Activated naive CD8-positive, alpha-beta T cell (primary cell): ENCODE data around the gene GPR132.
"Not testable (repeated sequence)": the region's sequence is repeated elsewhere in the genome, so short reads cannot be mapped to it uniquely, and the experiment has no call there.

Experiments
- H3K27ac Mint-ChIP-seq: one replicate; pipeline ENCODE4 v1.8.0; 2021; ENCODE audit warnings: mixed read lengths
- H3K27me3 Mint-ChIP-seq: one replicate; pipeline ENCODE4 v1.8.0; 2021; ENCODE audit warnings: mixed read lengths
- H3K36me3 Mint-ChIP-seq: one replicate; pipeline ENCODE4 v1.8.0; 2021; ENCODE audit warnings: mixed read lengths
- H3K4me1 Mint-ChIP-seq: one replicate; pipeline ENCODE4 v1.8.0; 2021; ENCODE audit warnings: low read depth, mixed read lengths
- H3K4me3 Mint-ChIP-seq: one replicate; pipeline ENCODE4 v1.8.0; 2021; ENCODE audit warnings: mild to moderate bottlenecking, mixed read lengths
- H3K9me3 Mint-ChIP-seq: one replicate; pipeline ENCODE4 v1.8.0; 2021; ENCODE audit warnings: low read depth, mixed read lengths

Gene GPR132

DNA sequence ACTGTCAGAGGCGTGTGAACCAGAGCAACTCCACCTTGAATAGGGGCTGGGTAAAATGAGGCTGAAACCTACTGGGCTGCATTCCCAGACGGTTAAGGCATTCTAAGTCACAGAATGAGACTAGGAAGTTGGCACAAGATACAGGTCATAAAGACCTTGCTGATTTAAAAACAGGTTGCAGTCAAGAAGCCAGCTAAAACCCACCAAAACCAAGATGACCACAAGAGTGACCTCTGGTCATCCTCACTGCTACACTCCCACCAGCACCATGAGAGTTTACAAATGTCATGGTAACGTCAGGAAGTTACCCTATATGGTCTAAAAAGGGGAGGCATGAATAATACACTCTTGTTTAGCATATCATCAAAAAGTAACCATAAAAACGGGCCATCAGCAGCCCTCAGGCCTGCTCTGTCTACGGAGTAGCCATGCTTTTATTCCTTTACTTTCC is 32.8 kb downstream of the GPR132 start:
- H3K27ac Mint-ChIP-seq, H3K27me3 Mint-ChIP-seq, H3K36me3 Mint-ChIP-seq, H3K9me3 Mint-ChIP-seq: not testable (repeated sequence)
- Mint-ChIP-seq H3K4me3 (peak overlapping the region; percentile 93), H3K4me1 (peaks cover 20% of the 10 kb centered on the region)

DNA sequence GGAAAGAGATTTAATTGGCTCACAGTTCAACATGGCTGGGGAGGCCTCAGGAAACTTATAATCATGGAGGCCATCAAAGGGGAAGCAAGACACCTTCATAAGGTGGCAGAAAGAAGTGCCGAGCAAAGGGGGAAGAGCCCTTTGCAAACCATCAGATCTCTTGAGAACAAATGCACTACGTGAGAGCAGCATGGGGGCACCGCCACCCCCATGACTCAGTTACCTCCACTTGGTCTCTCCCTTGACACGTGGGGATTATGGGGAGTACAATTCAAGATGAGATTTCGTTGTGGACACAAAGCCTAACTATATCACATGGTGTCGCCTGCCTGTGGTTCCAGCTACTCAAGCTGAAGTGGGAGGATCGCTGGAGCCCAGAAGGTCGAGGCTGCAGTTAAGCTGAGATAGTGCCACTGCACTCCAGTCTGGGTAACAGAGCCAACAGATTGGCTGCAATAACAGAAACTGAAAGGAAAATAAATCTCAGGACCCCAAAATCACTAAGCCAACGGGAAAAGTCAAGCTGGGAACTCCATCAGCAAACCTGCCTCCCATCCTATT is 34.3 kb downstream of the GPR132 start:
- H3K4me1 Mint-ChIP-seq, result peaks cover 28% of the 10 kb centered on the region
- no peaks in the 10 kb centered on the region for H3K27me3 Mint-ChIP-seq
- no peaks in the 10 kb centered on the region for H3K9me3 Mint-ChIP-seq
- H3K36me3 Mint-ChIP-seq, result peaks cover 4% of the 10 kb centered on the region
- no peak overlapping the region for H3K4me3 Mint-ChIP-seq
- H3K27ac Mint-ChIP-seq, result no peak overlapping the region

DNA sequence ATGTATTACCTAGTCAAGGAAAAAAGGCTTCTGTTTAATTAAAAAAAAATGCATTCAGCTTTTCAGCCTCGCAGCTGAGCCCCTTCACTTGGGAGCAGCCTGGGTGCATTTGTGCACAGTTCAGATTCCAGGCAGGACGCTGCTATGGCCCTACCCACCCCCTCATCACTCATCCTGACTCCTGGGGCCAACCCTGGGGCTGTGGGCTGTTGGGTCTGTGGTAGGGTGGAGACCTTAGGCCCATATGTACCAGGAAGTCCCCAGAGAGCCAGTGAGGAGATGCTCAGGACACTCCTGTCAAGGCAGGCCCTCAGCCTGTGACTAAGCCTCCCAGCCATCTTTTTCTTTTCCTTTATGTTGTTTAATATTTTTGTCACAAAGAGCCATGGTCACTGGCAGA is 35.0 kb downstream of the GPR132 start:
- no peak overlapping the region for H3K27ac Mint-ChIP-seq
- H3K4me3 Mint-ChIP-seq, result no peak overlapping the region
- H3K4me1 Mint-ChIP-seq, result peaks cover 35% of the 10 kb centered on the region
- H3K27me3 Mint-ChIP-seq, result no peaks in the 10 kb centered on the region
- H3K9me3 Mint-ChIP-seq, result no peaks in the 10 kb centered on the region
- H3K36me3 Mint-ChIP-seq, result peaks cover 4% of the 10 kb centered on the region

DNA sequence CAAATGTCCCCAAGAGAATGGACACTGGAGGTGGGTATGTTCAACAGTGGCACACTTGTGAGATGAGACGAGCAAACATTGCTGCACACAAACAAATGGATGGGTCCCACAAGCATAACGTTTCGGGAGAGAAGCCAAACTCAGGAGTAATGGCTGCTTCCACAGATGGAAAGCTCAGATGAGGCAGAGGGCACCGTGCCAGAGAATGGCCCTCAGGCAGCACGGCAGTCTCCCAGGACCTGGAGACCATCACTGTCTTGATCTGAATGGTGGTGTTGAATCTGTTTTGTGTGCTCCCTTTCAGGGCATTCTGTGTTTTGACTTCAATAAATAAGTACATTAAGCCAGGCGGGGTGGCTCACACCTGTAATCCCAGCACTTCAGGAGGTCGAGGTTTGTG is 35.8 kb downstream of the GPR132 start:
- H3K4me3 Mint-ChIP-seq, result no peak overlapping the region
- H3K27me3 Mint-ChIP-seq, result no peaks in the 10 kb centered on the region
- peaks cover 40% of the 10 kb centered on the region for H3K4me1 Mint-ChIP-seq
- peaks cover 4% of the 10 kb centered on the region for H3K36me3 Mint-ChIP-seq
- no peak overlapping the region for H3K27ac Mint-ChIP-seq
- no peaks in the 10 kb centered on the region for H3K9me3 Mint-ChIP-seq

DNA sequence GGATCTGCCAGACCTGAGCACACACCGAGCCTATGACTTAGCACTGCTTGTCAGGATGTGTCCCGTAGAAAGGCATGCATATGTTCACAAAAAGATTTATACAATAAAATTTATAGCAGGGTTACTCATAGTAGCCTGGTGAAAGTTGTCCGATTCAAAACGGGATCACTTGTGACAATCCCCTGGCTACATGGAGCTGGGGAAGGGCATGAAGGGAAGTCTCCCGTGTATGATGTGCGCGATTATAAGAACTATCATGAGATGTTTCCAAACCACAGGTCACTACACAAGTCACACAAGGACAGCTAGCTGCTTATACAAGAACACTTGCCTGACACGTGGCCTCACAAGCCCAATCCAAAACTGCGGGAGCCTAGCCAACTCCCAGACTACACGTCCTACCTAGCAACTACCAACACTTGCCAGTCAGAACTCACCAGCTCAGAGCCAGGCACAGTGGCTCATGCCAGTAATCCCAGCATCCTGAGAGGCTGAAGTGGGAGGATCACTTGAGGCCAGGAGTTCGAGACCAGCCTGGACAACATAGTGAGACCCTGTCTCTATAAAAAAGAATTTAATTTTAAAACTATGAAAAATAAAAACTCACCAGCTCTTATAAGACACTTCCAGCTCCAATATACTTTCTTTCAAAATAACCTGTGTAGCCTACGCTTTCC is 36.8 kb downstream of the GPR132 start:
- H3K4me3 Mint-ChIP-seq, result no peak overlapping the region

DNA sequence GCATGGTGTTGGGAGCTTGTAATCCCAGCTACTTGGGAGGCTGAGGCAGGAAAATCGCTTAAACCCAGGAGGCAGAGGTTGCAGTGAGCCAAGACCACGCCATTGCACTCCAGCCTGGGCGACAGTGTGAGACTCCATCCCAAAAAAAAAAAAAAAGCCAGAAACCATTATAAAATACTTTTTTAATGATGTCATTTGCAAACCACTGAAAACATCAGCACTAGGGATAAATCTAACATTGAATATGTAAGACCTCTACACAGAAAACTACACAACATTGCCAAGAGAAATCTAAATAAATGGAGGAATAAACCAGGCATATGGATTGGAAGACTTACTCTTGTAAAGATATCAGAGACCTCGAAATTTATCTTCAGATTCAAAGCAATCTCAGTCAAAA is 37.5 kb downstream of the GPR132 start:
- not testable (repeated sequence) for H3K9me3 Mint-ChIP-seq, H3K36me3 Mint-ChIP-seq, H3K27ac Mint-ChIP-seq, H3K4me3 Mint-ChIP-seq, H3K27me3 Mint-ChIP-seq
- peaks cover 41% of the 10 kb centered on the region for H3K4me1 Mint-ChIP-seq

More for the DNA sequence above, 36.8 kb downstream of the GPR132 start:
- Mint-ChIP-seq H3K4me1 (peaks cover 40% of the 10 kb centered on the region), H3K36me3 (peaks cover 4% of the 10 kb centered on the region), H3K27ac (no peak overlapping the region), H3K27me3 (no peaks in the 10 kb centered on the region), H3K9me3 (no peaks in the 10 kb centered on the region)

DNA sequence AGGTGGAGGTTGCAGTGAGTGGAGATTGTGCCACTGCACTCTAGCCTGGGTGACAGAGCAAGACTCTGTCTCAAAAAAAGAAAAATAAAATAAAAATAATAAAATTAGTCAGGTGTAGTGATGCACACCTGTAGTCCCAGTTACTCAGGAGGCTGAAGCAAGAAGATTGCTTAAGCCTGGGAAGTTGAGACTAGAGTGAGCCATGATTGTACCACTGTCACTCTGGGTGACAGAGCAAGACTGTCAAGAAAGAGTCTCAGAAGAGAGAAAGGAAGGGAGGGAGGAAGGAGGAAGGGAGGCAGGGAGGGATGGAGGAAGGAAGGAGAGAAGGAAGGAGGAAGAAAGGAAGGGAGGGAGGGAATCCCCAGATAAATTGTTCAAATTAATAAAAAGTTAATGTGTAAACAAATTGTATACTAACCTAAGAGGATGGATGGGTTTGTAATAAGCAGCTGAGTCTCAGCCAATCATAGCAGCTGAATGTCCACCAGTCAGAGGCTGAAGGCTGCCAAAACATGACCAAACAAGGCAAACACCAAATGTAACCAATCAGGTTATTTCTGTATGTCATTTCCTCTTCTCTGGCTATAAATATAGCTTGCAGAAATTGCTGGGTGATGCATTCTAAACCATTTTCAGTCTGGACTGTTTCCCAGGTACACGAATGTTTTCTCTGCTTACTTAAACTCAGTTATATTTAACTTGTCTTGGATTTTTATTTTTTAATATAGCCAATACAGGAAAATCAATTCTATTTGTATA is 38.2 kb downstream of the GPR132 start:
- H3K4me3 Mint-ChIP-seq, result no peak overlapping the region
- peaks cover 41% of the 10 kb centered on the region for H3K4me1 Mint-ChIP-seq
- peak overlapping the region; percentile 74 for H3K27ac Mint-ChIP-seq
- no peaks in the 10 kb centered on the region for H3K9me3 Mint-ChIP-seq
- H3K27me3 Mint-ChIP-seq, result no peaks in the 10 kb centered on the region
- H3K36me3 Mint-ChIP-seq, result peaks cover 5% of the 10 kb centered on the region

DNA sequence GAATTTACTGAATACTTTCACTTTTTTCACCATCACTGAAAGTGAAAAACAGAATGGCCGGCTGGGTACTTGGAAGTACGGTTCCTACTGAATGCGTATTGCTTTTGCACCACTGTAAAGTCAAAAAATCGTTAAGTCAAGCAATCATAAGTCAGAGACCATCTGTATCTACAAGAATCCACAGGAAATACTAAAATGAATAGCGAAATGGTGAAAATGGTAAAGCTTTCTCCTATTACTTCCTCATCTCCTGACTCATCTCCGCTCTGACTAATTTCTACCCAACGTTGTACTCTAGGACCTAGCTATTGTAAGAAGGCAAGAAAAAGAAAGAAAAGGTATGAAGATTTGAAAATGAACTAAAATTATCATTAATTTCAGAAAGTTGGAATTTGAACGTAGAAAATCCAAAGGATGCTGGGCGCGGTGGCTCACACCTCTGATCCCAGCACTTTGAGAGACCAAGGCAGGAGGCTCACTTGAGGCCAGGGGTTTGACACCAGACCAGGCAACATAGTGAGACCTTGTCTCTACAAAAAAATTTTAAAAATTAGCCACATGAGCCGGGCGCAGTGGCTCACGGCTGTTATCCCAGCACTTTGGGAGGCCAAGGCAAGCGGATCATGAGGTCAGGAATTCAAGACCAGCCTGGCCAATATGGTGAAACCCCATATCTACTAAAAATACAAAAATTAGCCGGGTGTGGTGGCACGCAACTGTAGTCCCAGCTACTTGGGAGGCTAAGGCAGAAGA is 39.0 kb downstream of the GPR132 start:
- H3K4me3 Mint-ChIP-seq, result peak overlapping the region; percentile 23

DNA sequence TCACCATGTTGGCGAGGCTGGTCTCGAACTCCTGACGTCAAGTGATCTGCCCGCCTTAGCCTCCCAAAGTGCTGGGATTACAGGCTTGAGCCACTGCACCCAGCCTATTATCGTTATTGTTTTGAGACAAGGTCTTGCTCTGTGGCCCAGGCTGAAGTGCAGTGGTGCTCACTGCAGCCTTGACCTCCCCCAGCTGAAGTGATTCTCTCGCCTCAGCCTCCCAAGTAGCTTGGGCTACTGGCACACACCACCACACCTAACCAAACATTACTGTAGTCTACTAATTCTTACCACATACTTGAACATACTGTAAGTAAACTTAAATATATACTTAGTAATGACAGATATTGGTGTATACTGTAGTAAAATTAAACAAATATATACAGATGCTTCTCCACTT is 39.8 kb downstream of the GPR132 start:
- H3K27ac Mint-ChIP-seq, result peak overlapping the region; percentile 74
- no peaks in the 10 kb centered on the region for H3K27me3 Mint-ChIP-seq
- no peak overlapping the region for H3K4me3 Mint-ChIP-seq
- peaks cover 8% of the 10 kb centered on the region for H3K36me3 Mint-ChIP-seq
- peaks cover 46% of the 10 kb centered on the region for H3K4me1 Mint-ChIP-seq
- H3K9me3 Mint-ChIP-seq, result no peaks in the 10 kb centered on the region

More for the DNA sequence above, 39.0 kb downstream of the GPR132 start:
- H3K9me3 Mint-ChIP-seq, result no peaks in the 10 kb centered on the region
- H3K27ac Mint-ChIP-seq, result peak overlapping the region; percentile 74
- H3K36me3 Mint-ChIP-seq, result peaks cover 8% of the 10 kb centered on the region
- peaks cover 46% of the 10 kb centered on the region for H3K4me1 Mint-ChIP-seq
- no peaks in the 10 kb centered on the region for H3K27me3 Mint-ChIP-seq

DNA sequence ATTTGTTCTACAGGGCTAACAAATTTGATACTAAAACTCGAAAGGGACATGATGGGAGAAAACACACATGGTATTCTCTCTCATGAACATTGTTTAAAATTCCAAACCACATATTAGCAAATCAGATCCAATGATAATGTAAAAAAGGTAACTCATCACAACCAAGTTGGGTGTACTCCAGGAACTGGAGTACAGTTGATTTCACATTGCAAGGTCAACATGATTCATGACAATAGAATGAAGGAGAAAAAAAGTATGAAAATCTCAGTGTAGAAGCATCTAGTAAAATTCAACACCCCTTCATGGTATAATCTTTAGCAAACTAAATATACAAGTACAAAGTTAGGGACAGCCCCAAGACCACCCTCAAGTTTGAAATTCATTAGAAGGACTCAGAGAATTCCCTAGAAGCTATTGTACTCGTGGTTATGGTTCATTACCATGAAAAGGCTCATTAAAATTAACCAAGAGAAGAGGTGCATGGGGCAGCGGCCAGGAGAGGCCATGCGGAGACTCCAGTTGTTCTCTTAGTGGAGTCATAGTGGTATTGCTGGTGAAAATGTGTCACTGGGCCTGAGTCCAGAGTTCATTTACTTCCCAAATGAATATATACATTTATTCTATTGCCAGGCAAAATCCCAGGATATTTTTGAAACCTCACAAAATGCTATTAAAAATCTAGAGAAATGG is 41.3 kb downstream of the GPR132 start:
- Mint-ChIP-seq H3K27ac (peak overlapping the region; percentile 66), H3K9me3 (no peaks in the 10 kb centered on the region), H3K4me3 (peak overlapping the region; percentile 100), H3K27me3 (no peaks in the 10 kb centered on the region), H3K36me3 (peaks cover 10% of the 10 kb centered on the region), H3K4me1 (peaks cover 58% of the 10 kb centered on the region)

DNA sequence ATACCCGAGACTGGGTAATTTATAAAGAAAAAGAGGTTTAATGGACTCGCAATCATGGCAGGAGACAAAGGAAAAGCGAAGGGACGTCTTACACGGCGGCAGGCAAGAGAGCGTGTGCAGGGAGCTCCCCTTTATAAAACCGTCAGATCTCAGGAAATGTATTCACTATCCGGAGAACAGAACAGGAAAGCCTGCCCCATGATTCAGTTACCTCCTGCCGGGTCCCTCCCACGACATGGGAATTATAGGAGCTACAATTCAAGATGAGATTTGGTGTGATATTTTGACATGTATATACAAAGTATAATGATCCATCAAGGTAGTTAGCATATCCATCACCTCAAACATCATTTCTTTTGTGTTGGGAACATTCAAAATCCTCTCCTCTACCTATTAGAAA is 42.1 kb downstream of the GPR132 start:
- Mint-ChIP-seq H3K4me3 (peak overlapping the region; percentile 100), H3K27me3 (no peaks in the 10 kb centered on the region), H3K36me3 (peaks cover 10% of the 10 kb centered on the region), H3K4me1 (peaks cover 63% of the 10 kb centered on the region), H3K9me3 (no peaks in the 10 kb centered on the region), H3K27ac (peak overlapping the region; percentile 66)

DNA sequence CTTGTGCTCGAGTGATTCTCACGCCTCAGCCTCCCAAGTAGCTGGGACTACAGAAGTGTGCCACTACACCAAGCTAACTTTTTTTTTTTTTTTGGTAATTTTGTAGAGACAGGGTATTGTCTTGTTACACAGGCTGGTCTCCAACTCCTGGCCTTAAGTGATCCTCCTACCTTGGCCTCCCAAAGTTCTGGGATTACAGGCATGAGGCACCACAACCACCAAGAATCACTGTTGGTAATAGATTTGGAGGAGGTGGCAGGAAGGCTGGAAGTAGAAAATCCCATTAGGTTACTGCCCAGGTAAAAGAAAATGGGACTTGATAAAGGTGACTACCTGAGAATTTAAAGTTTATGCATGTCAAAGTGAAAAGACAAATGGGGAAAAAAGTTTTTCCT is 43.0 kb downstream of the GPR132 start:
- peak overlapping the region; percentile 100 for H3K4me3 Mint-ChIP-seq
- H3K36me3 Mint-ChIP-seq, result peaks cover 8% of the 10 kb centered on the region
- no peaks in the 10 kb centered on the region for H3K27me3 Mint-ChIP-seq
- H3K9me3 Mint-ChIP-seq, result no peaks in the 10 kb centered on the region
- H3K4me1 Mint-ChIP-seq, result peaks cover 66% of the 10 kb centered on the region
- H3K27ac Mint-ChIP-seq, result peak overlapping the region; percentile 97

DNA sequence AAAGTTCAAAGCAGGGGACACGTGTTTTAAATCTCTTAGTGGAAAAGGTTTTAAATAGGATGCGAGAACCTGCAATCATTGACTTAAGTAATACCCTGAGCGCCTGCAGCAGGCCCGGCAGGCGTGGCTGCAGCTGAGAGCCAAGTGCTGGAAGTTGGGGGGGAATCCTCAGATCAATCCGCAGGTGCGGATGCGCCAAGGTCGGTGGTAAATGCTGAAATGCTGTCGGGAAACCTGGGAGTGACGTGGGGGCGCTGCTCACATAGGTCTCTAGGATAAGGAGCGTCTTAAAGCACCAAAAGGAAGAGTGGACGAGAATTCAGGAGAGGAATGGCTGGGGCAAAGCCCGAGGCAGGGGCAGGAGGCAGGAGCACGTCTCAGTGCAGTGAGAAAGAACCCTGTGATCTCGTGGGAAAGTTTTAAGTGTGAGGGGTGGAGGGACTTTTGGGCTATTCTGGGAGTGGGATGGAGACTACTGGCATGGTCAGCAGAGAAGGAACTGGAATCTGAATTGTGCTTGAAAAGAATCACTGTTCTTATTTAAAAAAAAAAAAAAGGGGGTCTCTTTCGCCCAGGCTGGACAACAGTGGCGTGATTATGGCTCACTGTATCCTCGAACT is 43.5 kb downstream of the GPR132 start:
- H3K4me1 Mint-ChIP-seq, result peaks cover 66% of the 10 kb centered on the region
- H3K4me3 Mint-ChIP-seq, result peak overlapping the region; percentile 100
- peak overlapping the region; percentile 97 for H3K27ac Mint-ChIP-seq
- H3K9me3 Mint-ChIP-seq, result no peaks in the 10 kb centered on the region
- peaks cover 10% of the 10 kb centered on the region for H3K36me3 Mint-ChIP-seq
- no peaks in the 10 kb centered on the region for H3K27me3 Mint-ChIP-seq
